OCI-LY3 (cell line): ENCODE data around the gene FOXJ2.

ENCODE experiments used
- H2AFZ ChIP-seq: fragments of 200-600, 300-600 bp; shearing (Covaris generic); 2 replicates; pipeline ENCODE4 v1.6.0; 2014; ENCODE audit warnings: antibody characterized with exemption, low read depth, low read length
- H3K27ac ChIP-seq: fragments of 200-600, 300-600 bp; sonication (generic); 2 replicates; pipeline ENCODE4 v1.5.1; 2014; ENCODE audit warnings: mild to moderate bottlenecking, low read length, moderate library complexity, mixed read lengths
- H3K27me3 ChIP-seq: fragments of 200-600, 300-600 bp; sonication (generic); 2 replicates; pipeline ENCODE4 v1.6.1; 2014; ENCODE audit warnings: low read depth, low read length, mixed read lengths
- H3K36me3 ChIP-seq: fragments of 200-600, 300-600 bp; sonication (generic); replicated peaks from 2 replicates; pipeline ENCODE3; 2014; ENCODE audit warnings: low read depth, low read length, mixed read lengths
- H3K4me1 ChIP-seq: fragments of 300-600, 200-600 bp; sonication (generic); 2 replicates; pipeline ENCODE4 v1.6.1; 2014; ENCODE audit warnings: low read length, mixed read lengths
- H3K4me2 ChIP-seq: fragments of 200-600, 300-600 bp; sonication (generic); 2 replicates; pipeline ENCODE4 v1.6.1; 2014; ENCODE audit warnings: low read length, mixed read lengths
- H3K4me3 ChIP-seq: fragments of 300-600, 200-600 bp; sonication (generic); 2 replicates; pipeline ENCODE4 v1.5.1; 2014; ENCODE audit warnings: antibody characterized with exemption, mild to moderate bottlenecking, low read length, moderate library complexity
- H3K79me2 ChIP-seq: fragments of 300-600, 200-600 bp; shearing (Covaris generic); 2 replicates; pipeline ENCODE4 v1.6.1; 2014; ENCODE audit warnings: mild to moderate bottlenecking, low read length, mixed read lengths
- H3K9ac ChIP-seq: fragments of 300-600, 200-600 bp; shearing (Covaris generic); 2 replicates; pipeline ENCODE4 v1.6.0; 2014; ENCODE audit warnings: mild to moderate bottlenecking, low read length, moderate library complexity
- H3K9me3 ChIP-seq: fragments of 200-600, 300-600 bp; shearing (Covaris generic); 2 replicates; pipeline ENCODE4 v1.6.1; 2014; ENCODE audit warnings: low read length, mixed read lengths; ENCODE audit not compliant: insufficient read depth
- H4K20me1 ChIP-seq: fragments of 200-600, 300-600 bp; sonication (generic); 2 replicates; pipeline ENCODE4 v1.6.1; 2016; ENCODE audit warnings: low read length, mixed read lengths; ENCODE audit not compliant: insufficient read depth
- CTCF ChIP-seq: fragments of 200-600, 300-600 bp; sonication (generic); IDR thresholded peaks from 2 replicates; pipeline ENCODE4 v1.5.1; 2014; ENCODE audit warnings: antibody characterized with exemption, low read length, low read depth
- EZH2phosphoT487 ChIP-seq: fragments of 200-600 bp; shearing (Covaris generic); IDR thresholded peaks from 2 replicates; pipeline ENCODE4 v1.6.1; 2018; ENCODE audit warnings: antibody characterized with exemption, mixed run types, low read depth

Gene FOXJ2

GRCh38 chr12:8093291-8093690 is 60.8 kb downstream of the FOXJ2 start:
- H3K79me2 ChIP-seq = peaks cover 15% of the 10 kb centered on the region
- TF ChIP-seq EZH2phosphoT487 (no peak), CTCF (no peak)

GRCh38 chr12:8096281-8096915 is 63.9 kb downstream of the FOXJ2 start:
- TF ChIP-seq EZH2phosphoT487 = no peak
- TF ChIP-seq CTCF = no peak
- no peaks in the 10 kb centered on the region for H3K27me3 ChIP-seq
- no peak overlapping the region for H2AFZ ChIP-seq
- no peaks in the 10 kb centered on the region for H4K20me1 ChIP-seq
- no peaks in the 10 kb centered on the region for H3K9me3 ChIP-seq
- no peak overlapping the region for H3K4me2 ChIP-seq
- H3K79me2 ChIP-seq = no peaks in the 10 kb centered on the region
- no peak overlapping the region for H3K4me3 ChIP-seq
- H3K9ac ChIP-seq = no peak overlapping the region
- peaks cover 34% of the 10 kb centered on the region for H3K36me3 ChIP-seq
- H3K4me1 ChIP-seq = no peaks in the 10 kb centered on the region
- H3K27ac ChIP-seq = no peak overlapping the region

More at GRCh38 chr12:8093291-8093690, 60.8 kb downstream of the FOXJ2 start:
- Histone ChIP-seq H3K27ac (no peak overlapping the region), H3K36me3 (peaks cover 48% of the 10 kb centered on the region), H3K4me1 (peaks cover 20% of the 10 kb centered on the region), H2AFZ (no peak overlapping the region), H3K27me3 (no peaks in the 10 kb centered on the region), H3K9me3 (no peaks in the 10 kb centered on the region), H3K9ac (no peak overlapping the region), H3K4me2 (no peak overlapping the region), H3K4me3 (no peak overlapping the region), H4K20me1 (no peaks in the 10 kb centered on the region)

- H3K36me3 ChIP-seq = peaks cover 12% of the 10 kb centered on the region
- TF ChIP-seq EZH2phosphoT487 = no peak
- TF ChIP-seq CTCF = no peak
These were observed 66.7 kb downstream of the FOXJ2 start for GRCh38 chr12:8099235-8099634.

More at GRCh38 chr12:8099235-8099634, 66.7 kb downstream of the FOXJ2 start:
- H4K20me1 ChIP-seq = no peaks in the 10 kb centered on the region
- H2AFZ ChIP-seq = no peak overlapping the region
- no peaks in the 10 kb centered on the region for H3K4me1 ChIP-seq
- no peaks in the 10 kb centered on the region for H3K9me3 ChIP-seq
- no peak overlapping the region for H3K9ac ChIP-seq
- no peak overlapping the region for H3K4me3 ChIP-seq
- no peaks in the 10 kb centered on the region for H3K79me2 ChIP-seq
- no peak overlapping the region for H3K4me2 ChIP-seq
- H3K27ac ChIP-seq = no peak overlapping the region
- no peaks in the 10 kb centered on the region for H3K27me3 ChIP-seq
